Dermis microvascular lymphatic vessel endothelial cell (primary cell): ENCODE measurements around the gene ACOX3. TPM values are rescaled to one million over a fixed set of nuclear protein-coding genes. Genes with fewer than 3 reads are reported as not detected.
"Not testable (repeated sequence)": the region's sequence is repeated elsewhere in the genome, so short reads cannot be mapped to it uniquely, and the experiment has no call there.

Source experiments
- DNase-seq, 2 donors: peaks; one replicate each; pipeline versions ENCODE4 v3.0.0 to v3.0.0-alpha.2; 2010; ENCODE audit warnings: low read depth in 2 of 2
- total RNA-seq: library from RNA; depleted of rRNA; stranded (reverse); fragments of >200 nt; gene quantifications from 2 replicates; pipeline ENCODE4 v1.2.1, GENCODE V29; 2014

Gene ACOX3
- total RNA-seq, 1 donor from 2014 or later = 19.4 TPM

DNA sequence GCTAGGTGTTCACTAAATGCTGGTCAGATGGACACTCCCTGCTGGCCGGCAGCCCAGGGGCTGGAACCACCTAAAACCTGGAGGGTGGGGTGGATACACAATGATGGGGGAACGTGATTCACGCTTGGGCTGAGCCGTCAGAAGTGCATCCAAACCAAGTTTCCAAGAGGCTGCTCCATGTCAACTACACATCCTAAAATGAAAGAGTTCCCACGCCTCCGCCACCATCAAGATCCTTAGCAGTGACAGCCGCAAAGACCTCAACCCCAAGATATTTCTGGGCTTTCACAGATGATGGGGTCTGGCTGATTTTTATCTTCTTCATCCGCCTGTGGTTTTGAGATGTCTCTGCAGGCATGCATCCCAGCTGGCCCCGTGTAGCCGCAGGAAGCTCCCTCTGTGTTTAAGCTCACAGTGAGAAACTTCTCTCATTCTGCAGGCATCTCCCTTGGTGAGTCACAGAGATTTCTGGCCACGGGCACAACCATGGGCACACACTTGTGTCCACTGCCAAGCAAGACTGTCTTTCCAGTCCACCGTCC, 86.5 kb downstream of the ACOX3 start:
- no peak for DNase-seq

DNA sequence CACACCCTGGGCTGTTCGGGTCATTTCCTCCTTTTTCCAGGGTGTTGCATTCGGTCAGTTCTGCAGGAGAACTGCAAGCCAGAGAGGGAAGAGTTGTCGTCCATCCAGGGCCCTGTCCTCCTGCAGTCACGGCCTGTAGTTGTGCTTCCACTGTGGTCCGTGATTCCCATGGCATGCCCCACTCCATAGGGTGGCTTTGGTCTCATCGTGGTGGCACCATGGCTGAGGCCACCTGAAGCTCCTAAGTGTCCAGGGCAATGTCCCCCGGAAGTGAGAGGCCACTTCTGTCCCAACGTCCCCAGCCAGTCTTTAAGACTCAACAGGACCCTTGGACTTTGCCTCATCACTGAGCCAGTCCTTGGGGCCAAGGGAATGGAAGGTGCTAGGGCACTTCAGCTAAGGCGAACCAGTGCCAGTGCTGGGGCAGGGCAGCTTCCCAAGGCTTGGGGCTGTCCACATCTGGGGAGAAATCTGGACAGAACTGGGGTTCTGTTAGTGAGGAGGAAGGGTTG, 87.3 kb downstream of the ACOX3 start:
- DNase-seq = no peak

GRCh38 chr4:8352368-8353157, 88.0 kb downstream of the ACOX3 start:
- DNase-seq = no peak

DNA sequence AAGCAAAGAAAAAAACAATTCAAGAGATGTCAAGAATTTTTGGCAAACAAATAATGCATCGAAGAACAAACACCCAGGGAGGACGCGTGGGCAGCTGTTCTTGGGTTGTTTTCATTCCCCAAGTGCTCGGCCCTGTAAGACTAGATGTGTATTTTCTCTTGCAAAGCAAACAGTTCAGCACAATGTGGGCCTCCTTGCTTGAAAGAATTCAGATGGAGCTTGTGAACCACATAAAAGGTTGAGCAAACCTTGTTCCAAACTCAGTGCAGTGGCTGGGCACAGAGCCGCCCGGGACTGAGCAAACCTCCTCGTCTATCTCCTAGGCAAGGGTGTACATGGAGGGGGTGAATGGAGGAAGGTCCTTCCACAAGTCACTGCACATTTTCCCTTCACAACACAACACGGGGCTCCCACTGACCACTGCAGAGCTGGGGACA, 88.6 kb downstream of the ACOX3 start:
- no peak for DNase-seq

DNA sequence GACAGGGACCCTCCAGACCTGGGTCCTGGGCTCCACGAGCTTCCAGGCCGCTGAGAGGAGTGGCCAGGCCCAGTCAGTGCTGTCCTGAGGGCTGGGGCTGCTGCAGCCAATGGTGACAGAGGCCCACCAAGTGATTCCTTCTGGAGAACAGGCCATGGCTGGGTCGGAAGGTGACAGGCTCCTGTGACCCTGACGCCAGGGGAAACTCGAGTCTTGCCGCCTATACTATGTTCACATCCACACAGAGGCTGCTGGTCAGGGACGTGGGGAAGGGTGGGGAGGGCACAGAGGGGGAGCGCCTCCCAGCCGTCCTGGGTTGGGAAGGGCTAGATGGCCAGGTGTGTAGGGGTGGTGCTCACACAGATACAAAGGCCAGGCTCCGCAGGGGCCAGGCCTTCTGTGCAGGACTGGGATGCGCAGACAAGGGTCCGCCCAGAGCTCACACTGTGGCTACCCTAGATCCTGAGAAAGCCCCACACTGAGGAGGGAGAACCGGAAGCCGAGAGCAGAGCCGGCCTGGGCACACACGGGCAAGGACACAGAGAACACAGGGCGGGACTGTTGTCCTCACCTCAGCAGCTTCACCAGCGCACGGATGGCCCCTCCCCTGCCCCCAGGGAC, 89.6 kb downstream of the ACOX3 start:
- no peak for DNase-seq

DNA sequence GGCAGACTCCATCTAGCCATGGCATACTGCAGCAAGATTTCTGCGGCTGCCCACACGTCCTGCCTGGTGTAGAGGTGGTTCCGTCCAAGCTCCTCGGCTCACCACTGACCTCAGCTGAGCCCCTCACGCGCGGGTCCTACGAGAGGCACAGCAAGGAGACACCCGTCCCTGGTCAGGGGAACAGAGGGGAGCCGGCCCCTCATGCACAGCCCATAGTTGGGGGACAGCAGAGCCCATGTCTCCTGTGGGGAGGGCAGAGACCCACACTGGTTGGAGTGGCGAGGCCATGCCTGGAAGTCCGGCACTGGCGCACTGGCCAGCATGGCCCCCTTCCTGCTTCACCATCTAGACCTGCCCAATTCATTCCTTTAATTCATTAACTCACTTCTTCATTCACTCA, 90.2 kb downstream of the ACOX3 start:
- no peak for DNase-seq

DNA sequence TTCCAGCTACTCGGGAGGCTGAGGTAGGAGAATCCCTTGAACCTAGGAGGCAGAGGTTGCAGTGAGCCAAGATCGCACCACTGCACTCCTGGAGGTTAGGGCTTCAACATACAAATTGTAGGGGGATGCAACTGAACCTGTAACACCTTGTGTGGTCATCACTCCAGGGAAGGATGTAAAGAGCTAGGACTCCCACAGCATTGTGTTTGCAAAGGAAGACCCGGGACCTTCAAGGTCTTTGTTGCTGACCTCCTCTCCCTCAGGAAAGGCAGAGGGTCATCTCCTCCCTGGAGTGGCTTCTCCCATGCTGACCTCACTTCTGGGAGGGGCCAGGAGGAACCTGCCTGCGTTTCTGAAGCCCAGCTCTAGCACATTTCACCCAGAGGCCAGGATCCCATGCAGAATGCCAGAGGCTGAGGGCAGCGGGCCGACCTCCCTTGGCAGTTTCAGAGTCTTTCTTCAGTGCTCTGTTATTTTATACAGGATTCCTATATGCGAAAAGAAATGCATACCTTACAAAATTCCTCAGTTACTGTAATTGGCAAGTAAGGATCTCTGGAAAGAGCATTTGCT, 90.8 kb downstream of the ACOX3 start:
- no peak for DNase-seq

DNA sequence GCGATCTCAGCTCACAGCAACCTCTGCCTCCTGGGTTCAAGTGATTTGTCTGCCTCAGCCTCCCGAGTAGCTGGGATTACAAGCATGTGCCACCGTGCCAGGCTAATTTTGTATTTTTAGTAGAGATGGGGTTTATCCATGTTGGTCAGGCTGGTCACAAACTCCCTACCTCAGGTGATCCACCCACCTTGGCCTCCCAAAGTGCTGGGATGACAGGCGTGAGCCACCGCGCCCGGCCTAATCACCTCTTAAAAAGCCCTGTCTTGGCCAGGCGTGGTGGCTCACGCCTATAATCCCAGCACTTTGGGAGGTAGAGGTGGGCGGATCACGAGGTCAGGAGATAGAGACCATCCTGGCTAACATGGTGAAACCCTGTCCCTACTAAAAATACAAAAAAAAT, 91.3 kb downstream of the ACOX3 start:
- not testable (repeated sequence) for DNase-seq

- no peak for DNase-seq
These were observed 92.5 kb downstream of the ACOX3 start for GRCh38 chr4:8348071-8348470.

DNA sequence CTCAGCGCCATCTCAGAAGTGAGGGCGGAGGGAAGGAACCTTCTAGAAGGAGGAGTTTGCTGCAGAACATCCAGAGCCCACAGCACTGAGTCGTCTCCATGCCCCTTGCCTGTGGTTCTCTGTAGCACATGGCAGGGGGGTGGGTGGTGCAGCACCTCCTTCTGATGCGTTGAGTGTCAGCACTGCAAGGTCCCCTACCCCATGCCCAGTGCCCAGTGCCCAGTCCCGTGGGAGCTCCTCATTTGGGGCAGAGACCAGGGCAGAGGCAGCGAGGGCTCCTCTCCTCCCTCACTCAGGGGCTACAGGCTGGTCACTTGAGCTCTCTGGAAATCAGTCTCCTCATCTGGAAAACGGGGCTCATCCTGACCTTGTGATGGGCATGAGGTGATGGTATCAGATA, 92.9 kb downstream of the ACOX3 start:
- DNase-seq = no peak

- peak in 1 of 2 donors; percentile 29 for DNase-seq
These were observed 93.5 kb downstream of the ACOX3 start for GRCh38 chr4:8346838-8347605.

DNA sequence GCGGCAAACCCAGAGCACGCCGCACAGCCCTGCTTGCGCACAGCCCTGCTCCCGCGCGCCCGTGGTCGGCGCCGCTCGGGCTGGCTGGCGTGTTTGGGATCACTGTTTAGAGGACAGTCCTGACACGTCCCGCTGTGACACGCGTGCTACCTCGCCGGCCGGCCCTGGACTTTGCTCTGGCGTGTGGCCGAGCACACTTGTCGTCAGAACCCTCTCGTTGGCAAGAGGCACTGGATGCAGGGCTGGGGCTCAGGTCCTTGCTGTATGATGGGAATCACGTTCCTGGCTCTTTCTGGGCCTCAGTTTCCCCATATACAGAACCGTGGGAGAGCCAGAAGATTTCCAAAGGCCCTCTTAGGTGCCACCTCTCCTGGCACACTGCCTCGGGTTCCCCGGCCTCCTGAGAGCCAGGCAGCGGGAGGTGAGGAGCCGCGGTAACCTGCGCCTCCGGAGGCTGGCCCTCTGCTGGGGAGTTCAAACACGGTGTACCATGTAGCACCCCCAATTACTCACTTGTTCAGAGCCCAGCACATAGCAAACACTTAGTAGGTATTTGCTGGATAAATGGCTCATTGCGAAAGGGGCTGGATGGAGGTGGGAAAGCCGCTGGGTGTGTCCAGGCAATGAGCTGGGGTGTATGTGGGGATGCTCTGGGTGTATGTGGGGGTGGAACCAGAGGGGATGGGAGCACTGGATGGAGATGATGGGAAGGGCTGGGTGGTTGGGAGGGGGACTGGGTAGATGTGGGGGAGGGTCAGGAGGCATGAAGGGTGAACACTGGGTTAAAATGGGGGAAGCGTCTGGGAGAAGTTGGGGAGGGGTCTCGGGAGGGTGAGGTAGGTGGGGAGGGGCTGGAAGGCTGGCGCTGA, 94.3 kb downstream of the ACOX3 start:
- DNase-seq = no peak

DNA sequence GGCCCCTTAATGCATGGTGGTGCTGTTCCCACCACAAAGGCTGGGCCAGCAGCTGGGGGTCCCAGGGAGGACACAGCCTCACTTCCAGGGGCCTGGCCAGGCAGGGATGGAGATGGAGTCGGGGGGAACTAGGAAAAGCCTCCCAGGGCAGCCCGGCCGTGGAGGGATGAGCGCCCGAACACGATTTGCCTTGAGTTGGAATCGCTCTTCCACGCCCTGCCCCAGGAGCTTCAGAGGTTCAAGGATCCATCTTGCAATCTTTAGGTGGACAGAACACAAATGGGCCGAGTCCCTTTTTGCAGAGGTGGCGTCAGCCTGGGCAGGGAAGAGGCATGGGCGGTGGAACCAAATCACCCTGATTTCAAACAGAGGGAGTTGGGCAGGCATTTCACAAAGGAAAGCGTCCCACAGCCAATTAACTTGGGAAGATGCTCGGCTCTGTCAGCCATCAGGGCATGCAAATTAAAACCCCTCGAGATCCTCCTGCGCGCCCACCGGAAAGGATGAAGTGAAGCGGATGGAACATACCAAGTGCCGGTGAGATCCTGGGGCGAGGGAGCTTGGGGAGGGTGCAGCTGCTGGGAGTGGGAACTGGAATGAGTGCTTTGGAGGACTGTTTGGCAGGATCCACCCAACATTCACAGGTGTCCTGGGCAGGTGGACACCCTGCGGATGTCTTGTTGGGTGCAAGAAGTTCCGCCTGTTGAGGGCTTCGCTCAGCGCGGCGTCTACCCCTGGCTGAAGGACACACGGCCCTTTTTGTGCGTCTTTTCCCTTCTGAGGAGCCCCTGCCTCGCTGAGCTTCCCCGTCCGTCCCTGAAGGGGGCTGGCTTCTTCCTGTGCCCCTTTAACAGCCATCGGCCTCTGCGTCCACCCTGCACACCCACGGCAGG, 95.2 kb downstream of the ACOX3 start:
- DNase-seq = no peak

DNA sequence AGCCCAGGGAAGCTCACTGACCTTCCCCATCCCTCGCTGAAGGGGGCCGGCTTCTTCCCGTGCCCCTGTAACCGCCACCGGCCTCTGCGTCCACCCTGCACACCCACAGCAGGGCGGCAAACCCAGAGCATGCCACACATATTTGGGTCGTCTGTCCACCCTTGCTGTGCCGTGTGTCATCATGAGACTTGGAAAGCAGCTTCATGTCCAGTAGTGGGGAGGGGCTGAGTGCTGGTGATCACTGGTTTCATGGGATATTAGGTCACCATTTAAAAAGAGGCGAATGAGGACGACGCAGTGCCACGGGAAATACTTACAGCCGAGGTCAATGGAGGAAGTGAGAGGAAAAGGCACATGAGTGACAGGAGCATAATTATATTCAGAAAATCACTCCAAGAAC, 96.1 kb downstream of the ACOX3 start:
- DNase-seq = no peak

GRCh38 chr4:8343967-8344331, 96.6 kb downstream of the ACOX3 start:
- no peak for DNase-seq

DNA sequence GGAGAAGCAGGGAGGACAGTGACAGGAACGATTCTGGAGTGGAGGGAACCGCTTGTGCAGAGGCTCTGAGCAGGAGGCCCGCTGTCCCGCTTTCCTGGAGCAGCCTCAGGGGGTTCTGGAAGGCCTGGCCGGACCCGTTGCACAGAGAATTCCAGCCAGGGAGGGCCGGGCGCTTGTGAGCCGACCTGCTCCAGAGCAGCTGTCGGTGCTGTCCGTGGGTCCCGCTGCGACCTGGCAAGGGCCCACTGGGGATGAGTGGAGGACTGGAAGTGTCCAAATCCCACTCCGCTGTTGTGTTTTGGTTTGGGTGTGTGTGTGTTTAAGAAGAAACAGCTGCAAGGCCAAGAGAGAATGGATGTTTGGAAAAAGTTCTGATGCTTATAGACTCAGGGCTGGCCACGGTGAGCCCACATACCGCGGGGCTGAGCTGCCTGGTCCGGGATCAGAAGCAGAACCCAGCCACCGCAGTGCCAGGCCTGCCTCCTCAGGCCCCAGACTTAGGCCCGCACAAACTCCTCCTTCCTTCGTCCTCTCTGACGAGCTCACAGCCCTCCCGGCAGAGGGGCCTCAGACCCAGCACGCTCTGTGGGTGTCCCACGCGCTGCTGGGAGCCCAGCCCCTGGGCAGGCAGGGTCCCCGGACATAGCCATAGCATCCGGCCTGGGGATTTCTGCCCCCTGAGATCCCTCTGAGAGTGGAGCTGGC, 97.1 kb downstream of the ACOX3 start:
- no peak for DNase-seq

- DNase-seq = no peak
These were observed 97.8 kb downstream of the ACOX3 start for GRCh38 chr4:8342651-8343261.

DNA sequence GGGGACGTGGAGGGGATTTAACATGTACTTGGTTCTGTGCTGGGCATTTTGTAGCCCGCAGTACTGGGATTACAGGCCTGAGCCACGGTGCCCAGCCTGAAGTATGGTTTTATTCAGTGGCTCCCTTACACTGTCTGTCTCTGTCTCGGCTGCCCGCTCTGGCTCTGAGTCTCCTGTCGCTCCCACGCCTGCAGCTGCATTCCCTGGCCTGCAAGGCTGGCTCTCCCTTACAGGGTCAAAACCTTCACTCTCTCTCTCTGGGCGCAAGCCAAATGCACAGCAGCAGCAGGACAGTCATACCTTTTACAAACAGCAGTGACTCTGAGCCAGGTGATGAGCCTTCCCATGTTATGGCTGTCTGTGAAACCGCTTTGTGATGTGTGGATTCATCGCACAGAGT, 98.8 kb downstream of the ACOX3 start:
- DNase-seq = no peak

GRCh38 chr4:8341281-8341680, 99.2 kb downstream of the ACOX3 start:
- not testable (repeated sequence) for DNase-seq
